HepG2 (cell line): ENCODE measurements around the gene SWSAP1. TPM values are rescaled to one million over a fixed set of nuclear protein-coding genes. Genes with fewer than 3 reads are reported as not detected.

Source experiments
- CCDC6 ChIP-seq: sonication (generic); formaldehyde crosslinking; IDR thresholded peaks from 2 replicates; pipeline ENCODE4 v1.8.1; 2022; ENCODE audit warnings: mild to moderate bottlenecking, missing genetic modification reagents, moderate library complexity
- CENPT ChIP-seq: sonication (generic); formaldehyde crosslinking; IDR thresholded peaks from 2 replicates; pipeline ENCODE4 v1.8.0; 2022; ENCODE audit warnings: low read depth, mild to moderate bottlenecking, moderate library complexity, missing genetic modification reagents
- HHEX ChIP-seq: IDR thresholded peaks from 2 replicates; pipeline ENCODE4 v1.6.1; 2016; ENCODE audit warnings: control low read depth
- NR1H2 ChIP-seq: sonication (generic); formaldehyde crosslinking; IDR thresholded peaks from 2 replicates; pipeline ENCODE4 v1.8.1; 2022; ENCODE audit warnings: low read depth, missing genetic modification reagents, borderline replicate concordance
- POLR2AphosphoS5 ChIP-seq: IDR thresholded peaks from 2 replicates; pipeline ENCODE4 v1.6.1; 2012; ENCODE audit warnings: low read depth, low read length
- SMAD9 ChIP-seq: sonication (generic); formaldehyde crosslinking; IDR thresholded peaks from 2 replicates; pipeline ENCODE4 v1.5.1; 2020; ENCODE audit warnings: mild to moderate bottlenecking, missing genetic modification reagents
- TFAP4 ChIP-seq: sonication (generic); IDR thresholded peaks from 2 replicates; pipeline ENCODE4 v1.6.1; 2016; ENCODE audit warnings: low read depth, borderline replicate concordance
- TMF1 ChIP-seq: sonication (generic); formaldehyde crosslinking; IDR thresholded peaks from 2 replicates; pipeline ENCODE4 v1.8.1; 2022; ENCODE audit warnings: low read depth, missing genetic modification reagents
- ZBTB38 ChIP-seq: sonication (generic); formaldehyde crosslinking; IDR thresholded peaks from 2 replicates; pipeline ENCODE4 v1.5.1; 2020; ENCODE audit warnings: mild to moderate bottlenecking, missing genetic modification reagents
- ZNF329 ChIP-seq: sonication (generic); formaldehyde crosslinking; IDR thresholded peaks from 2 replicates; pipeline ENCODE4 v1.9.0; 2021; ENCODE audit warnings: low read depth, mild to moderate bottlenecking, missing genetic modification reagents
- ZNF44 ChIP-seq: sonication (generic); formaldehyde crosslinking; IDR thresholded peaks from 2 replicates; pipeline ENCODE4 v1.5.1; 2020; ENCODE audit warnings: mild to moderate bottlenecking, missing genetic modification reagents
- ZNF607 ChIP-seq: sonication (generic); formaldehyde crosslinking; IDR thresholded peaks from 2 replicates; pipeline ENCODE4 v1.5.1; 2020; ENCODE audit warnings: missing genetic modification reagents, mild to moderate bottlenecking, borderline replicate concordance
- ZNF609 ChIP-seq: sonication (generic); formaldehyde crosslinking; IDR thresholded peaks from 2 replicates; pipeline ENCODE4 v1.4.0; 2020; ENCODE audit warnings: mild to moderate bottlenecking, missing genetic modification reagents, borderline replicate concordance
- ZNF646 ChIP-seq: sonication (generic); formaldehyde crosslinking; IDR thresholded peaks from 2 replicates; pipeline ENCODE4 v1.9.0; 2021; ENCODE audit warnings: mild to moderate bottlenecking, missing genetic modification reagents
- polyA plus RNA-seq, 8 experiments: library from polyadenylated mRNA; depleted of rRNA in 3 of 8; stranded (reverse) in 7 of 8; unstranded in 1 of 8; fragments of >200 nt; fragmentation: Illumina TruSeq in 4 of 8; extraction: Trizol in 4 of 8; gene quantifications; 2 replicates each; pipeline versions ENCODE4 v1.2.1 to v1.2.3, GENCODE V29; 2011 to 2016; ENCODE audit warnings: low read depth in 4 of 8, missing spikeins in 1 of 8, mixed read lengths in 1 of 8; ENCODE audit not compliant: insufficient read depth in 1 of 8
- total RNA-seq, 5 experiments: library from RNA; depleted of rRNA; stranded (reverse); fragments of >200 nt; fragmentation: Illumina TruSeq; extraction: Trizol; gene quantifications; 2 replicates each; pipeline ENCODE4 v1.2.3, GENCODE V29; 2016; ENCODE audit warnings: low read depth in 1 of 5

Gene SWSAP1
- total and polyA plus RNA-seq, 2 of the 13 experiments (the other 11 are each of a cell fraction or from before 2014, with no cell fraction given): 2.7 to 3.3 TPM

- TF ChIP-seq ZNF646: peak; percentile 99
- TF ChIP-seq ZNF44: no peak
- TF ChIP-seq ZBTB38: no peak
- no peak for TF ChIP-seq TFAP4
- TF ChIP-seq HHEX (CRISPR knock-in tag): no peak
- TF ChIP-seq CENPT (CRISPR knock-in tag): no peak
- no peak for TF ChIP-seq SMAD9
- TF ChIP-seq ZNF607: no peak
- TF ChIP-seq CCDC6 (CRISPR knock-in tag): 0 out of 2 replicates have a peak, but pooled peaks have one; percentile 35
- no peak for TF ChIP-seq NR1H2
- no peak for TF ChIP-seq ZNF329 (CRISPR knock-in tag)
- TF ChIP-seq ZNF609 (CRISPR knock-in tag): no peak
- peak; percentile 21; the same call in 1 of the 2 replicates for TF ChIP-seq POLR2AphosphoS5
- TF ChIP-seq TMF1: no peak
These were observed 19.0 kb upstream of the SWSAP1 start, which contains the start of gene PLPPR2 (continued) for GRCh38 chr19:11355160-11356073.
